Left cardiac atrium (tissue), 4 donors: ENCODE data around the gene PRIM1. TPM values are rescaled to one million over a fixed set of nuclear protein-coding genes. Genes with fewer than 3 reads are reported as not detected.
"Not testable (repeated sequence)": the region's sequence is repeated elsewhere in the genome, so short reads cannot be mapped to it uniquely, and the experiment has no call there.

Experiments used
- ATAC-seq, 2 donors: fragments of 200-7000 bp; cut with Tn5 transposase; one replicate each; pipeline ENCODE4 v1.9.1; 2020; ENCODE audit warnings: mild to moderate bottlenecking in 2 of 2, moderate library complexity in 2 of 2
- DNase-seq: peaks from one replicate; pipeline ENCODE4 v3.0.0-alpha.2; 2020
- intact Hi-C, 2 donors: fragments of 100-400 bp; cut with DNase I; formaldehyde crosslinking; loops; one replicate each; pipeline versions ENCODE4 v1.14.1 to v1.15.1; 2022 to 2023
- total RNA-seq, 2 donors: library from RNA; stranded (reverse); fragmentation: NEBNext Ultra II Directional; extraction: Animal tissue kit (Norgen Biotek cat#: 25700); gene quantifications; one replicate each; pipeline ENCODE4 v1.2.1, GENCODE V29; 2021
- donor health status: DM: no; HTN: yes; CAD: no.
- donor health status: DM: no; HTN: yes; CAD: no; lungs with severe emphysema.
- donor health status: DM: yes; HTN: yes; CAD: no.
- donor health status: Dilated cardiomyopathy.

The PRIM1 gene
- total RNA-seq, 2 donors from 2014 or later = 2.7 to 5.6 TPM

DNA sequence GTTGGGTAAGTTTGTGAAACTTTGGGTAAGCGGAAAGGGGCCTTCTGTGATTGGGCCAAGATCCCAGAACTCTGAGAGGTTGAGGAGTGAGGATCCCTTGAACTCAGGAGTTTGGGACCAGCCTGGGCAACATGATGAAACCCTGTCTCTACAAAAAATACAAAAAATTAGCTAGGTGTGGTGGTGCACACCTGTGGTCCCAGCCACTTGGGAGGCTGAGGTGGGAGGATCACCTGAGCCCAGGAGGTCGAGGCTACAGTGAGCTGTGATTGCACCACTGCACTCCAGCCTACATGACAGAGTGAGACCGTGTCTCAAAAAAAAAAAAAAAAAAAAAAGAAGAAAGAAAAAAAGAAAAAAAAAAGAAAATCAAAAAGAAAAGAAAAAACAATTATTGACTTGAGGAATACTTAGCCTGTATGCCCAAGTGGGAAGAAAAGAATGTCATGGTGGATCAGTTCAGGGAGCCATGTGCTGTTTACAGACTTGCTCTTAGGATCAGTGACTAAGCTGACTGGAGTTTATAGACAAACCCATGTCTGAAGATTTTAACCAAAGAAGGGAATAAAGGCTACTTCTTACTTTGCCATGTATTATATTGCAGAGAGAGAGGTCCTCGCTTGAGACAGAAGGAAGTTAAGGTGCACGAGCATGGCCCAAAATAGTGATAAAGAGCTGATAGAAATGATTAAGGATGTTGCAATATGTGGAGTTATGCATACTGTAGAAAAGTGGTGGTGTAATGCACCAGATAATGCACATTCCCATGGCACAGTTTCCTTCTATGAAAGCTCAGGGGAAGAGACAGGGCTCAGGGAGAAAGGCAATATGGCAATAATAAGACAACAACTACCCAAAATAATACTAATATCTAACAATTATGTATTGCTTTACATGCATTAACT is 11.9 kb upstream of the PRIM1 start:
- ATAC-seq (peak in 1 of 2 donors; percentile 27), DNase-seq (no peak)
- intact Hi-C loops = loop anchor here (2.0 to 5.0 kb wide), 2 partner anchors 223 kb away; no protein-coding TSS in a partner anchor

DNA sequence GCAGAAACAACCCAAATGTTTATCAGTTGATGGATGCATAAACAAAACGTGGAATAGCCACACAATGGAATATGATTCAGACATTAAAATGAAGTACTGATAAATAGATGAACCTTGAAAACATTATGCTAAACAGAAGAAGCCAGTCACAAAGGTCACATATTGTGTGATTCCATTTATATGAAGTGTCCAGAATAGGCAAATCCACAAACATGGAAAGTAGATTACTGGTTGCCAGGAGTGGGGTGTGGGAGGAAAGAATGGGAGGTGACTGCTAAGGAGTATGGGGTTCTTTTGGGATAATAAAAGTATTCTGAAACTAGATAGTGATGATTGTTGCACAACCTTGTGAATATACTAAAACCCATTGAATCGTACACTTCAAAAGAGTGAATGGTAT is 9.7 kb upstream of the PRIM1 start:
- DNase-seq = no peak
- intact Hi-C loops = loop anchor here (2.0 to 5.0 kb wide), 2 partner anchors 225 kb away; no protein-coding TSS in a partner anchor

DNA sequence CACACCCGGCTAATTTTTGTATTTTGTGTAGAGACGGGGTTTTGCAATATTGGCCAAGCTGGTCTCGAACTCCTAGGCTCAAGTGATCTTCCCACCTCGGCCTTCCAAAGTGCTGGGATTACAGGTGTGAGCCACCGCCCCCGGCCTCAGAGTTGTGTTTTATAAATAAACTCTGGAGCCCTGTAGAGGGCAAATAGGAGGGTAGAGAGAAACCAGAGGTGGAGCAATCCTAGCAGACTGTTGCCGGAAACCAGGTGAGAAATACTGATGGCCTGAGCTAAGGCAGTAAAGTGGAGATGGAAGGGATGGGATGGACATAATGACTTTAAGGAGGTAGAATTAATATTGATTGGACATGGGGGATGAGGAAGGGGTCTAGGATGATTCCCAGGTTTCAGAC is 8.3 kb upstream of the PRIM1 start:
- intact Hi-C loops = loop anchor here in 1 of 2 donors (5.0 kb wide), 1 partner anchor 227 kb away; no protein-coding TSS in a partner anchor
- DNase-seq (no peak), ATAC-seq (no peak)

More for the DNA sequence above, 9.7 kb upstream of the PRIM1 start:
- ATAC-seq = no peak

DNA sequence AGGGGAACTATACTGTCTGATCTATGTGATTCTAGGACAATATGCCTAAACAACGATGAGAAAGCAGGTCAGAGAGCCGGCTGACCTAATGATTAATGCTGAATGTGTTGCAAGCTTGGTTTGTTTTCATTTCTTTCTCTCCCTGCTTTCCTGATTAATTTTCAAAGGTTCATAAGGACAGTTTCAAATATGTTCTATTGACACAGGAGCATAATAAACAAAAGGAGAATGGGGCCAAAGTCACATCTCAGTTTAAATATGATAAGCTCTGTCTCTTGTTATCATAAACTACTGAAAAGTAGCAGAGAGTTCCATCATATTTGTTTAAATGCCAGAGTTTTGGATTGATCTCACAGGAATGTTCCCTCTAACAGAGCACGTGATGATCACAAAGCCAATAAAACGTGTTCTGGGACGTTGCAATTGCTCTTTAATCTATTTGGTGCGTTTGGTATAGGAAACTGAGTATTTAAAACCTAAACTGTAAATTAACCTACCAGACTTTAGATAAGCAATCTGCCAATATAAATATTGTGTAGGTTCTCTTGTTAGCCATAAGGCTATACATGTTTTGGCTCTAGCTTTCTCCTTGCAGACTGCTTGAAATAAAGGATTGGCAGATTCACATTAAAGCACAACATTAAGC is 7.3 kb upstream of the PRIM1 start:
- ATAC-seq (no peak), DNase-seq (no peak)
- intact Hi-C loops = loop anchor here in 1 of 2 donors (5.0 kb wide), 2 partner anchors 243 to 303 kb away; no protein-coding TSS in a partner anchor

DNA sequence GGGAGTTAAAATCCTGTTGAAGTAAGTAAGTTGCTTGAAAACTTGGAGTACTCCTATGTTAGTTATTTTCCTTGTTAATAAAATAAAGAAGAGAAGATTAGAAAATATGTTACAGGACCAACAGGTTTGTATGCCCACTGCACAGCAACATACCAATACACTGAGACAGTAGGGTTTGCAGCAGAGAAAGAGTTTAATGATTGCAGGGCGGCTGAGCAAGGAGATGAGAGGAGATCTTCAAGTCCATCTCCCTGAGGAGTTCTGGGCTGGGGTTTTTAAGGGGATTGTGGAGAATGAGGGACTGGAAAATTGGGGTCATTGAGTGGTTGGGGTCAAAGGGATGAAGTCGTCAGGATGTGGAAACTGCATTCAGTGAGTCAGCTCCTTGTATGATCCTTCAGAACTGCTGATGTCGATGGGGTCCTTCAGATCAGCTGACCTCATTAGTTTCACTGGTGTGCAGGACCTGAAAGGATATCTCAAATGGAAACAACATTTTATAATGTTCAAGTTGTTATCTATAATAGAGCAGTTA is 6.7 kb upstream of the PRIM1 start:
- intact Hi-C loops = loop anchor here in 1 of 2 donors (5.0 kb wide), 2 partner anchors 244 to 304 kb away; no protein-coding TSS in a partner anchor
- ATAC-seq = no peak
- no peak for DNase-seq

DNA sequence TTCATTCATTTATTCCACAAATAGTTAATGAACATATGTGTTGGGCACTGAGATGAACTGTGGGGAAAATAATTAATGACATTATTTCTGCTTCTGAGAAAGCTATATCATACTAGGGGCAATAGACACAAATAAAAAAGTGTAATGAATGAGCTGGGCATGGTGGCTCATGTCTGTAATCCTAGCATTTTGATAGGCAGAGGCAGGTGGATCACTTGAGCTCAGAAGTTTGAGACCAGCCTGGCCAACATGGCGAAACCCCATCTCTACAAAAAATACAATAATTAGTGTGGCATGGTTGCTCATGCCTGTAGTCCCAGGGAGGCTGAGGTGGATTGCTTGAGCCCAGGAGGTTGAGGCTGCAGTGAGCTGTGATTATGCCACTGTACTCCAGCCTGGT is 5.8 kb upstream of the PRIM1 start:
- intact Hi-C loops = loop anchor here in 1 of 2 donors (5.0 kb wide), 2 partner anchors 244 to 304 kb away; no protein-coding TSS in a partner anchor
- ATAC-seq, DNase-seq: not testable (repeated sequence)

DNA sequence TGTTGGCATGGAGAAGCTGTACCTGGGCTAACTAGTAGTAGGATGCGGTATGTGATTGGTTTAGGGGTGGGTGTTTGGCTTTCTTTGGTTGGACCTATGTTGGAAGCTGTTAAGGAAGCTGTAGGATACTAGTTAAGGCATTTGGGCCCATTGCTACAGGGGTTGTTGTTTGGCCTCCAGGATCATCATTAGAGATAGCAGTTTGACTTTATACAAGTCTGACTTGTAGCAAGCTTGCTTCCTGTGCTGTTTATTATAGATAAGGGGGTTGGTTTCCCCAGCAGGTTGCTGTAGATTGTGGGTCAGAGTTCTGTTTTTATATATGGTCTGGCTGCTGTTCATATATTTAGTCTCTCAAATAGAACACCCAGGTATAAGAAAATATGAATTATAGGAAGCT is 1.4 kb upstream of the PRIM1 start:
- intact Hi-C loops = no loop called here
- ATAC-seq (no peak), DNase-seq (no peak)

DNA sequence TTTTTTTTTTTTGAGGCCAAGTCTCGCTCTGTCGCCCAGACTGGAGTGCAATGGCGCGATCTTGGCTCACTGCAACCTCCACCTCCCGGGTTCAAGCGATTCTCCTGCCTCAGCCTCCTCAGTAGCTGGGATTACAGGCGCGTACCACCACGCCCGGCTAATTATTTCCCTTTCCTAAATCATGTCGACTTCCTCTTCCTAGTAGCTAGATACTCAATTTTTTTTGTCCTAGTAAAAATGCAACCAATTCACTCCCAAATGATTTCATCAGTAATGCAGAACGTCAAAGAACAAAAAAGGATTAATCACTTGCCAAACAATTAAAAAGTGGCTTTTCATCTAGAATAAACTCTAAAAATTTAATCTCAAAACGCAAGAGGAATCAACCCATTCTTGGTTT is 1.5 kb downstream of the PRIM1 start:
- DNase-seq, intact Hi-C loops, ATAC-seq: not testable (repeated sequence)

DNA sequence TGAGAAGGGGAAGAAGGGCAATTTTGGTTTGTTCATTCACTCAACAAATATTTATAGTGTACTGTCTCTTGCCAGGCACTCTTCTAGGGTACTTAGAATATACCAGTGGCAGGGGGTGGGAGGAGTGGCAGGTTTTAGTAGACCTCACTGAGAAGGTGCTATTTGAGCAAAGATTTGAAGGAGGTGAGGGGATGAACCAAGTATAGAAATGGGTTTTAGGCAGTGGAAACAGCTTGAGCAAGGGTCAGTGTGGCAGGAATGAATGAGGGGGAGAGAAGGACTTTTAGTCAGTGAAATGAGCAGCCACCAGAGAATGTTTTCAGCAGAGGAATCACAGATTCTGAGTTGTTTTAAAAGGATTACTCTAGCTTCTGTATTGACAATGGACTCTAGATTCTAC is 2.3 kb downstream of the PRIM1 start:
- no peak for DNase-seq
- intact Hi-C loops = no loop called here
- ATAC-seq = no peak

DNA sequence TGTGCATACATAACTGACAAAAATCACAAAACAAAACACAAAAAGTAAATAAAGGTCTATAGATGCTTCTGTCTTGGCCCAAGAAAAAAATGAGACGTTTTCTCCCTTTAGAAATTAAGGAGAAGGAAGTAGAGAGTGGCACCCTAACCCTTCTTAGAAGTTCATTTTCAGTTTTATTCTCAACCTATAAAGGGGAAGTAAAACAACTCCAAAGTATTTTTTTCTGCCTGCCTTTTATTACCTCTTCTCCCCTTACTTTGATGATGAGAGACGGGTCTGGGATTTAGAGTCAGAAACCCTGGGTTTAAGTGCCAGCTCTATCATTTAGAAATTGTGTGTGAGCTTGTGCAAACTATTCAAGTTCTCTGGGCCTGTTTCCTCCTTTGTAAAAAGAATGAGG is 2.8 kb downstream of the PRIM1 start:
- DNase-seq (no peak), ATAC-seq (no peak)
- intact Hi-C loops = no loop called here

DNA sequence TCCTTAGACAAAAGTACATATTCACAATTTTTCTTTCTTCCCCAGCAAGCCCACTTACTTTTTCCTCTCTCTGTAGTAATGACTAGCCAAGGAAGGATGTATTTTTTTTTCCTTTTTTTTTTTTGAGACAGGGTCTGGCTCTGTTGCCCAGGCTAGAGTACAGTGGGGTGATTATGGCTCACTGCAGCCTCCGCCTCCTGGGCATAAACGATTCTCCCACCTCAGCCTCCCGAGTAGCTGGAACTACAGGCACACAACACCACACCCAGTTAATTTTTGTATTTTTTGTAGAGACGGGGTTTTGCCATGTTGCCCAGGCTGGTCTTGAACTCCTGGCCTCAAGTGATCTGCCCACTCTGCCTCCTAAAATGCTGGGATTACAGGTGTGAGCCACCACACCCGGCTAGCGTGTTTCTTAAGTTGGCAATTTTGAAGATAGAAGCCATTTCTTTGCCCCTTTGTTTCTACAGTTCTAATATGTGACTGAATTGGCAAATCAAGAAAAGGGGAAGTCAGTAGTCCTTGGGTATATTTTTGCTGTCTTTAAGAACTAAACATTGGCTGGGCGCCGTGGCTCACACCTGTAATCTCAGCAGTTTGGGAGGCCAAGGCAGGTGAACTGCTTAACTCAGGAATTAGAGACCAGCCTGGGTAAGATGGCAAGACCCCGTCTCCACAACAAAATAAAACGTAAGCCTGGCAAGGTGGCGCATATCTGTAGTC is 23.8 kb downstream of the PRIM1 start:
- no peak for ATAC-seq
- intact Hi-C loops = loop anchor here in 1 of 2 donors (10.0 kb wide), 1 partner anchor 83 kb away; the partner anchor contains the start of gene ATP5F1B
- DNase-seq = no peak

DNA sequence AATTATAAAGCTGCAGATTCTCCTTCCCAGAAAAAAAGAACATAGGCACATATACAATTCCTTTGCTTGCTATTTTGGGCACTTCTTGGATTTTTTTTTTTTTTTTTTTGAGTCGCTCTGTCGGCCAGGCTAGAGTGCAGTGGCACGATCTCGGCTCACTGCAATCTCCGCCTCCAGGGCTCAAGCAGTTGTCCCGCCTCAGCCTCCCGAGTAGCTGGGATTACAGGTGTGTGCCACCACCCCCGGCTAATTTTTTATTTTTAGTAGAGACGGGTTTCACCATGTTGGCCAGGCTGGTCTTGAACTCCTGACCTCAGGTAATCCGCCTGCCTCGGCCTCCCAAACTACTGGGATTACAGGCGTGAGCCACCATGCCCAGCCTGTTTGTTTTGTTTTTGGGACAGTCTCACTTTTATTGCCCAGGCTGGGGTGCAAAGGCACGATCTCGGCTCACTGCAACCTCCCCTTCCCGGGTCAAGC is 25.9 kb downstream of the PRIM1 start:
- intact Hi-C loops = loop anchor here in 1 of 2 donors (10.0 kb wide), 1 partner anchor 81 kb away; the partner anchor contains the start of gene ATP5F1B
- not testable (repeated sequence) for DNase-seq, ATAC-seq

DNA sequence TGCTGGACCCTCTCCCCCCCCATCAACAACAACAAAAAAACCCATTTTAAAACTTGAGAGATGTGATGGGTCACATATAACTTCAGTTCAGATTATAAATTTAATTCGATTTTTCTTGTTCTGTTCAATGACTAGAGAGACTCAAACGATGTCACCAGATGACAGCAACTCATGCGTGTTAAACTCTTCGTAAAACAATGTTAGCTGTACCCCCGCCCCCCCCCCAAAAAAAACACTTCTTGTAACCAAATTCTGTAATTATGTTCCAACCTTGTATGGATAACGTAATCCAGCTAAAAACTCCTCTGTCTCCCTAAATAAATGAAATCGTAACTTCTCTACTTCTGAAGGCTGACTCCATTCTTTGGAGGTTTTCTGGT is 26.4 kb downstream of the PRIM1 start:
- DNase-seq = no peak
- ATAC-seq = no peak
- intact Hi-C loops = loop anchor here in 1 of 2 donors (2.0 to 10.0 kb wide), 2 partner anchors 39 to 81 kb away; partner anchors contain the start of gene ATP5F1B

DNA sequence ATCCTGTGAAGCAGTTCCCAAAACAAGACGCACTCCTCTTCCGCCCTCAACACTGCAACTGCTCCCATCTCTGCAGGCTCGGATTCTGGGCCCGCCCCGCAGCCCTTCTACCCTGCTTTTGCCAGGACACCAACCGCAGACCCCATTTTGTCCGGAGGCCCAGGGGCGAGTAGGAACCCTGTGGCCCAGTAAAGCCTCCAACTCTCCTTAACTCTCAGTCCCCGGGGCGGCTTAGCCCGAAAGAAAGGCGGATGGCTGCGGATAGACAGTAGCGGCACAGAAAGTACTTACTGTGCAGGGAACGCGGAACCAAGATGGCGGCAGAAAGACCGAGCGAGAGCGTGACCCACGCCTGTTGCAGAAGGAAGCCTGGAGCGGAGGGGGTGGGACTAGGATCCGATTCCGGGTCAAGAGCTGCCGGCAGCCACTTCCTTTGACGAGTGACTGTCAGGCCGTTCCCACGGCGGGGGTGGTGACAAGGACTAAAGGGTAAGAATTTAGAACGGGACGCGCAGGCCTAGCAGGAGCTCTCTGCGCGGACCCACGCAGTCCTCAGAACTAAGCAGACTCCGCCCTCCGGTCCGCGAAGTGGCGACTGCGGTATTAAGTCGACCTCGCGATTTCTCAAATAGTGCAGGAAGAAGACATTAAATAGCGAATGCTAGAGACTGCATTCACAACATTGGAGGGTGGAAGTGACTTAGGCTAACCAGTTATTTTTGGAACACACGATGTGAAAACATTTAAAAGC is 27.0 kb downstream of the PRIM1 start, which contains the start of gene NACA:
Gene NACA, minus strand, starts transcription at position 328 of the 751 bp plus-strand sequence. CDS start 778 bp downstream, outside the sequence.
- ATAC-seq = peak; percentile 98
- intact Hi-C loops = loop anchor here in 1 of 2 donors (2.0 to 10.0 kb wide), 2 partner anchors 38 to 80 kb away; partner anchors contain the start of gene ATP5F1B
- DNase-seq = peak; percentile 100

DNA sequence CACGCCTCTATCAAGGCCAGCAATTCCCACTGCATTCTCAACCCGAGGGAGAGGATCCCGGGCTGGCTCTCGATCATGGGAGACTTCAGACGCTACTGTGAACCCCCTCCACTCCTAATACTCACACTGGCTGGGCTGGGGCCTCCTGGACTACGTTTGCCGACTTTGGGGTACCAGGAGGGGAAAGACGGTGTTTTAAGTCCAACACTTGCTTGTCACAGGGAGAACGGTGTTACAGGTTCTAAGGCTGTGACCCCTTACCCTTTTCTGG is 27.5 kb downstream of the PRIM1 start:
- no peak for DNase-seq
- intact Hi-C loops = loop anchor here in 1 of 2 donors (2.0 to 10.0 kb wide), 2 partner anchors 38 to 80 kb away; partner anchors contain the start of gene ATP5F1B

DNA sequence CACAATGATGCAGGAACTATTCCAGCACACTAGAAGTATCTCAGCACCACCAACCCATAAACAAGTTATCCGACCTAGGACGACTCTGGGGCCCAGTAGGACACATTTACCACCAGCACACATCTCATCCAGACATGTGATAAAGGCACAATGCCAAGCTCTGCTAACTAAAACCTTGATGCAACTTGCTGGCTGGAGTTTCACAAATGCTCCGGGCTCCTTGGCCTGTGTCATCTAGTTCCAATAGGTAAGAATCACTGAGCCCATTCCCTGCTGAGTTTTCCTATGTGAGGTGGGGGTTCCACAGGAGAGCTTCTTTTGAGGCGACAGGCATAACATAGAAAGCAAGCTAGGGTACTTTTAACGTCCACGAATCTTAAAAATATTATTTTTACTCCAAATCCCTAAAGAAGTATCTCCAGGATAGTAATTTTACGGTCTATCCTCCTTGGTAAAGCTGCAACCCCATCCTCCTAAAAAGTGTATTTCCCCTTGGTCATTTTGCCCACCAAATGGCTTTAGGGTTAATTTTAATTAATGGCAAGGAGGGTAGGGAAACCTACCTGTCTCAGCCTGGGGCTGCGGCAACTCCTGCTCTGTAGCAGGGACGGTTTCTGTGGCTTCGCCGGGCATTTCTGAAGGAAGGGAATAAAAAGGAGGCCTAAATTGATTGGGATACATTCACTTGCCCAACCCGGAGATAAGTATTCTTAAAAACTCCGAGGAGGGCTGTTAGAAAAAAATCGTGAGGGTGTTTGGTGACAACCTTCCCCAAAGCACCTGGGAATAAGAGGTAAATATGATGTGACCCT is 28.0 kb downstream of the PRIM1 start:
- peak; percentile 53 for DNase-seq
- intact Hi-C loops = loop anchor here in 1 of 2 donors (2.0 to 10.0 kb wide), 2 partner anchors 37 to 79 kb away; partner anchors contain the start of gene ATP5F1B
- peak; percentile 20 to 29 for ATAC-seq

More for the DNA sequence above, 27.5 kb downstream of the PRIM1 start:
- peak; percentile 13 to 16 for ATAC-seq

DNA sequence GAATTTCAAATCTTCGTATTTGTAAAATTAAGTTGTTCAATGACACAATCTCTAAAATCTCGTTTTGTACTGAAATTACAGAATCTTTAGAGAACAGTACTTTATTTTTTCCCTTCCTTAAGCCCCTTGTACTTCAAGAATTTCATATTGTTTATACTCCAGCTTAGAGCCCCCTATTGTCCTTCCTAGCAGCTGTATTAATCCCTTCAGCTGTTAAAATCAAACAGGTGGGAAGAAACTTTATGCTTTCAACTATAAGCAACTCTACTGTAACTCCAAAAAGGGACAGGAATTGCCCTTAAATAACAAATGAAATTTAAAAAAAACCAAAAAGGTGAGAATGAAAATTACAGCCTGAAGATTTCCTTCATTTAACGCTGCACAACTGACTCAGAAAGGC is 28.8 kb downstream of the PRIM1 start:
- intact Hi-C loops = loop anchor here in 1 of 2 donors (10.0 kb wide), 1 partner anchor 79 kb away; the partner anchor contains the start of gene ATP5F1B
- ATAC-seq = no peak
- no peak for DNase-seq
